ENCODE data around the gene EID3. TPM values are rescaled to one million over a fixed set of nuclear protein-coding genes. Genes with fewer than 3 reads are reported as not detected.

Gene EID3
- total and polyA plus RNA-seq, 2 of the 8 experiments (the other 6 are each of a cell fraction or from before 2014, with no cell fraction given) = 1.2 to 2.8 TPM

GRCh38 chr12:104263580-104264358 is 39.8 kb upstream of the EID3 start:
- no peak overlapping the region for H3K4me3 ChIP-seq (ENCODE audit: extremely low read depth in 1 of 4, insufficient read depth in 2 of 4, low read depth in 3 of 4, low read length in 4 of 4)
- H2AFZ ChIP-seq (ENCODE audit: low read length) = peak overlapping the region; percentile 2; the same call in 1 of the 2 replicates
- FAIRE-seq = no peak
- no peak overlapping the region for H4K91ac ChIP-seq (replicated peaks; ENCODE audit: insufficient read length, low read length)
- POLR2A ChIA-PET (ENCODE audit: partially characterized antibody) = interaction anchor here (0.8 to 1.4 kb wide), 2 partner anchors 23 to 25 kb away, joined by 3 to 4 read pairs; no protein-coding TSS in a partner anchor
- no peak overlapping the region for H3K4me2 ChIP-seq (ENCODE audit: insufficient read depth in 1 of 2, low read depth in 2 of 2, low read length in 2 of 2)
- no peak for DNase-seq (ENCODE audit: low read depth in 1 of 2, low spot score in 2 of 2)
- H3K14ac ChIP-seq (ENCODE audit: insufficient read length) = no peak overlapping the region
- no peak overlapping the region for H3K9ac ChIP-seq (replicated peaks in 1 of 4; ENCODE audit: extremely low read depth in 1 of 4, low read depth in 3 of 4, low read length in 3 of 4)
- no peak overlapping the region for H4K5ac ChIP-seq (ENCODE audit: insufficient read length, low read depth, low read length)
- H3K56ac ChIP-seq (replicated peaks; ENCODE audit: insufficient read length, low read depth, low read length) = no peak overlapping the region
- no peak overlapping the region for H2BK12ac ChIP-seq (ENCODE audit: low read depth, low read length)
- H3K36me3 ChIP-seq (ENCODE audit: control insufficient read depth in 2 of 4, insufficient read depth in 4 of 4, low read length in 3 of 4) = no peaks in the 10 kb centered on the region
- H3K27ac ChIP-seq (ENCODE audit: low read depth, low read length) = no peak overlapping the region
- WGBS, 2 experiments (ENCODE audit: extremely low coverage in 1 of 2, insufficient coverage in 1 of 2, insufficient read length in 1 of 2, insufficient replicate concordance in 2 of 2, low coverage in 1 of 2, low lambda C conversion rate in 2 of 2, missing lambda C conversion rate in 1 of 2) = 64% methylated on average over 1 of the region's 1 CpG; no CpG with 5 or more reads in 1 of the 2 experiments
- CTCF ChIA-PET (ENCODE audit: partially characterized antibody) = interaction anchor here (1.1 to 1.8 kb wide), 2 partner anchors 11 to 42 kb away, joined by 3 to 7 read pairs; no protein-coding TSS in a partner anchor
- H2BK5ac ChIP-seq (ENCODE audit: low read depth, low read length) = no peak overlapping the region
- no peak overlapping the region for H2BK120ac ChIP-seq (replicated peaks; ENCODE audit: low read depth, low read length)
- H4K20me1 ChIP-seq (replicated peaks in 1 of 2; ENCODE audit: control insufficient read depth in 1 of 2, insufficient read depth in 2 of 2, low read length in 2 of 2) = no peaks in the 10 kb centered on the region
- no peaks in the 10 kb centered on the region for H3K79me2 ChIP-seq (ENCODE audit: control insufficient read depth in 1 of 2, insufficient read depth in 2 of 2, low read length in 2 of 2)
- H3K18ac ChIP-seq (ENCODE audit: extremely low read depth, low read length) = no peak overlapping the region
- no peaks in the 10 kb centered on the region for H3K79me1 ChIP-seq (ENCODE audit: low read depth, low read length)
- no peak overlapping the region for H4K8ac ChIP-seq (ENCODE audit: extremely low read depth, insufficient read depth, low read length)
- H3K4ac ChIP-seq (replicated peaks; ENCODE audit: insufficient read length, low read depth, low read length) = no peak overlapping the region
- H3K23ac ChIP-seq (ENCODE audit: insufficient read length) = no peak overlapping the region
- H2AK5ac ChIP-seq (ENCODE audit: low read depth, low read length) = no peak overlapping the region
- no peaks in the 10 kb centered on the region for H3K27me3 ChIP-seq (replicated peaks in 1 of 4; ENCODE audit: control insufficient read depth in 3 of 4, extremely low read depth in 1 of 4, insufficient read depth in 3 of 4, low read length in 3 of 4)
- no peak overlapping the region for H2BK20ac ChIP-seq (ENCODE audit: low read length)
- no peaks in the 10 kb centered on the region for H3K23me2 ChIP-seq (ENCODE audit: low read depth, low read length)
- no peak overlapping the region for H2BK15ac ChIP-seq (ENCODE audit: low read length)
- no peaks in the 10 kb centered on the region for H3K9me3 ChIP-seq (ENCODE audit: insufficient read depth in 2 of 2, low read depth in 1 of 2, low read length in 1 of 2)
- peaks cover 0 to 10% (median 2%) of the 10 kb centered on the region in 4 experiments; a peak in 2 of 7 replicates for H3K4me1 ChIP-seq (replicated peaks in 1 of 4; ENCODE audit: control insufficient read depth in 3 of 4, insufficient read depth in 4 of 4, low read length in 3 of 4)
- no peak for TF ChIP-seq ATF2 (IDR thresholded peaks at IDR 0.05; ENCODE audit: low read length)
- no peak for TF ChIP-seq SUZ12 (IDR thresholded peaks at IDR 0.05; ENCODE audit: low read length)
- TF ChIP-seq RFX5 (IDR thresholded peaks at IDR 0.05; ENCODE audit: borderline replicate concordance, low read depth, low read length) = no peak
- no peak for TF ChIP-seq HDAC6 (IDR thresholded peaks at IDR 0.05; ENCODE audit: low read depth, low read length)
- TF ChIP-seq EGR1 (IDR thresholded peaks at IDR 0.05; ENCODE audit: borderline replicate concordance, low read depth, low read length) = no peak
- no peak for TF ChIP-seq ZNF274 (IDR thresholded peaks at IDR 0.05; ENCODE audit: borderline replicate concordance, extremely low read depth, low read length)
- TF ChIP-seq BRCA1 (IDR thresholded peaks at IDR 0.05; ENCODE audit: low read depth, low read length) = no peak
- TF ChIP-seq TBP (IDR thresholded peaks at IDR 0.05; ENCODE audit: low read depth, low read length) = no peak
